ENCODE results near the gene IL4R.

IL4R gene

DNA sequence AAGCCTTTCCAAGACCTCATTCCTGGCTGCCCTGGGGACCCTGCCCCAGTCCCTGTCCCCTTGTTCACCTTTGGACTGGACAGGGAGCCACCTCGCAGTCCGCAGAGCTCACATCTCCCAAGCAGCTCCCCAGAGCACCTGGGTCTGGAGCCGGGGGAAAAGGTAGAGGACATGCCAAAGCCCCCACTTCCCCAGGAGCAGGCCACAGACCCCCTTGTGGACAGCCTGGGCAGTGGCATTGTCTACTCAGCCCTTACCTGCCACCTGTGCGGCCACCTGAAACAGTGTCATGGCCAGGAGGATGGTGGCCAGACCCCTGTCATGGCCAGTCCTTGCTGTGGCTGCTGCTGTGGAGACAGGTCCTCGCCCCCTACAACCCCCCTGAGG is 49.5 kb downstream of the IL4R start:
- no peak for DNase-seq

DNA sequence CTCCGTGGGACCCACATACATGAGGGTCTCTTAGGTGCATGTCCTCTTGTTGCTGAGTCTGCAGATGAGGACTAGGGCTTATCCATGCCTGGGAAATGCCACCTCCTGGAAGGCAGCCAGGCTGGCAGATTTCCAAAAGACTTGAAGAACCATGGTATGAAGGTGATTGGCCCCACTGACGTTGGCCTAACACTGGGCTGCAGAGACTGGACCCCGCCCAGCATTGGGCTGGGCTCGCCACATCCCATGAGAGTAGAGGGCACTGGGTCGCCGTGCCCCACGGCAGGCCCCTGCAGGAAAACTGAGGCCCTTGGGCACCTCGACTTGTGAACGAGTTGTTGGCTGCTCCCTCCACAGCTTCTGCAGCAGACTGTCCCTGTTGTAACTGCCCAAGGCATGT is 50.0 kb downstream of the IL4R start:
- no peak for DNase-seq

DNA sequence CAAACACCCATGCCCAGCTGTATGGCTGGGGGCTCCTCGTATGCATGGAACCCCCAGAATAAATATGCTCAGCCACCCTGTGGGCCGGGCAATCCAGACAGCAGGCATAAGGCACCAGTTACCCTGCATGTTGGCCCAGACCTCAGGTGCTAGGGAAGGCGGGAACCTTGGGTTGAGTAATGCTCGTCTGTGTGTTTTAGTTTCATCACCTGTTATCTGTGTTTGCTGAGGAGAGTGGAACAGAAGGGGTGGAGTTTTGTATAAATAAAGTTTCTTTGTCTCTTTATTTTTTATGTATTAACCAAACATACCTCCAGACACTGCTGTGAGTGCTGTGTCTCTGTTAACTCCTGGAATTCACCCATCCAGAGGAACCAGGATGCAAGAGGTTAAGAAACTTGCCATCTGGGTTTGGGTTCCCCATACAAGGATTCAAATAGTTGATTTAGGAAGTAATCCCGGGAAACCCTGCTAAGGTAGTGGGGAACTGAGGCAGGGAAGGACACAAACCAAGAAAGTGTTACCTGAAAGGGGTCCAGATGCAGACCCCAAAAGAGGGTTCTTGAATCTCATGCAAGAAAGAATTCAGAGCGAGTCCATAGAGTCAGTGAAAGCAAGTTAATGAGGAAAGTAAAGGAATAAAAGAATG is 50.8 kb downstream of the IL4R start:
- no peak for DNase-seq

DNA sequence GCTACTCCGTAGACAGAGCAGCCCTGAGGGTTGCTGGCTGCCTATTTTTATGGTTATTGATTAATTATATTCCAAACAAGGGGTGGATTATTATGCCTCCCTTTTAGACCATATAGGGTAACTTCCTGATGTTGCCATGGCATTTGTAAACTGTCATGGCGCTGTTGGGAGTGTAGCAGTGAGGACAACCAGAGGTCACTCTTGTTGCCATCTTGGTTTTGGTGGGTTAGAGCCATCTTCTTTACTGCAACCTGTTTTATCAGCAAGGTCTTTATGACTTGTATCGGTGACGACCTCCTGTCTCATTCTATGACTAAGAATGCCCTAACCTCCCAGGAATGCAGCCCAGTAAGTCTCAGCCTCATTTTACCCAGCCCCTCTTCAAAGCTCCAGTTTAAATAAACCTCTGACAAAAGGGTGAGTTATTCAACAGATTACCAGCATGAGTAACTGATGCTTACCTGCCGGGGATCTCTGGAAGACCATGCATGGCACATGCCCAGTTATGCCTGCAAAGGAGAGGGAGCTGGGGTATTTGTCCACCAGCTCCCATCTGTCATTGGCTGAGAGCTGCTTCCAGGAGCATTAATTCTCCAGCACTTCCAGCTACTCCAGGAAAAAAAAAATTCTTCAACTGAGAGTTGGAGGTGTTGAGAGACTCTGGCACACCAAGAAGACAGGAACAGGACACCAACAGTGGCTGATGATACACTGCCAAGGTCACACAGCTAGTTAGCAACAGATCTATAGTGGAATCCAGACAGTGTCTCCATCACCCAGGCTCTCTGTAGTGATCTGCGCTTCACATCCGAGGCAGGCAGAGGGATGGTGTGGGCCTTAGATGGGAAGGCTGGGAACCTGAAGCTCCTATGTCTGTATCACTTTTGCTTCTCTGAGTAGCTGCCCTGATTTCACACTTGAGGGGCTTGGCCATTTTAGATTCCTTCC is 51.6 kb downstream of the IL4R start:
- no peak for DNase-seq

DNA sequence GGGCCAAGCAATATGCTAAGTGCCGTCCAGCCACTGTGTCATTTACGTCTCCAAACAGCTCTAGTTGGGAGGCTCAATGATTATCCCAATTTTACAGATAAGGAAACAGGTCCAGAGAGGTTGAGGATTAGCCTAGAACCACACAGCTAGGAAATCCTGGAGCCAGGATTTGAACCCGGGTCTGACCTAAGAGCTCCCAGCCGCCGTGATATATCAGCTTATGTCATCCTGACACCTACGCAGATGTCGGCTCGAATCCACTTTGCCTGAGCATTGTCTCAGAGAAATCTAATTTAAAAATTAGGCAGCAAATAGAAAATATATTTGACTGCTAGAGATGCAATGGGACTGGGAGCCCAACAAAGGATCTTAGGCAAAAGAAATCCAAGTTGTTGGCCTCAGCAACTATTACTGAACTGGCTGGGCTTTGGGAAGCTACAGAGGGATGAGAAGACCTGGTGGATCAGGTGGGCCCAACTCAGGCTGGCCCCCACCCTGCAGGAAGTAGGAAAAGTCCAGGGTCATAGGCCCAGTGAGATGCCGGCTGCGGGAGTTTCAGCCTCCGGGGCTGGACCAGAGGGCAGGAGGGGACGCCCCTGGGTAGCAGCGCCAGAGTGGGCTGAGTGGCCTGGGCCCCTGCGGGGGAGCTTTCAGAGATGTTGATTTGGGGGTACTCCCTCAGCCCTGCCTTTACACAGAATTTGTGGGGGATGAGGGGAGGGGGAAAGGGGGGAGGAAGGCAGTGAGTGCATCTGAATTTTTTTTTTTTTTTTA is 53.1 kb downstream of the IL4R start:
- DNase-seq, result peak; percentile 50

DNA sequence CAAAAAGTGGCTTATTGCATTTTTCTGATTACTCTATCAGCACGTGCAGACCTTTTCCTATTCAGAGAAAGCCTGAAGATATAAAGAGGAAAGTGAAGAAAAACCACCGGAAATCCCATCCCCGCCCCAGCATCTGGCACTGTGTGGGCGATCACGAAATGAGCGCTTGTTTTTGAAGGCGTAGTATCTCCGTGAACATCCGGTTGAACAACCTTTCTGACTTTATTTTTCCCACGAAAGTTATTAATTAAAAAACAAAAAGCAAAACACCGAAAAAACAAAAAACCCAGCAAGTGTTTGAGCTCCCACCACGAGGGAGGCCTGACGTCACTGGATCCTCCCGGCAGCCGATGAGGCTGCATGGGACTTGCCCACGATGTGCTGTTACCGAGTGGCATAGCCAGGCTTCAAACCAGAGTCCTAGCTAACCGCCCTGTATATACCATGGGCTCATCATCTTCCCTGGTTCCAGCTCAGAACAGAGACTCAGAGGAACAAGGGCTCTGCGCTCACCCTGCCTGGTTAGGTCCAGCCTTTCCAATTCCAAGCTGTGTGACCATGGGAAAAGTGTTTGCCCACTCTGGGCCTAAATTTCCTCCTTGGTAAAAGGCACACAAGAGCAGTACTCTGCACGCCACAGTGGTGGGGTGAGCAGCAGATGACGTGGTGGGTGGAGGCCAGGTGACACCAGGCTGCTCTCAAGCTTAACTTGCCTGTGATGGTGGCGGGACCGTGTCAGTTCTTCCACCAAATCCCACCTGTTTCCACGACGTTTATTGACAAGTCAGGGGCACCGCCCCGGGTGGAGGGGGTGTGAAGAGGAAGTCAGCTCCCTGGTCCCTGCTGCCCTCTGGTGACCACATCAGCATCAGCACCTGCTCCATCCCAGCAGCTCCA is 53.9 kb downstream of the IL4R start:
- DNase-seq, result peak; percentile 90

DNA sequence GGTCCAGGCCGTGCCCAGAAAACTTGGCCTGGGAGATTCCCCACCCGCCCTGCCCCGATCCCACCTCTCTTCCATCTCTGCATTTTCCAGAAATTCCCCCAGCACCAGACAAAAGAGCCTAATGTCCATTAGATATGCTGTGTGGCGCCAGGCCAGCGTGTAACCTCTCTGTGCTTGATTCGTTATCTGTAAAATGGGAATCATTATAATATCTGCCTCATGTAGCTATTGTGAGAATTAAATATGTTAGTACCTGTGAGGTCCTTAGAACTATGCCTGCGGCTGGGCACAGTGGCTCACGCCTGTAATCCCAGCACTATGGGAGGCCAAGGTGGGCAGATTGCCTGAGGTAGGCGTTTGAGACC is 54.6 kb downstream of the IL4R start:
- no peak for DNase-seq

DNA sequence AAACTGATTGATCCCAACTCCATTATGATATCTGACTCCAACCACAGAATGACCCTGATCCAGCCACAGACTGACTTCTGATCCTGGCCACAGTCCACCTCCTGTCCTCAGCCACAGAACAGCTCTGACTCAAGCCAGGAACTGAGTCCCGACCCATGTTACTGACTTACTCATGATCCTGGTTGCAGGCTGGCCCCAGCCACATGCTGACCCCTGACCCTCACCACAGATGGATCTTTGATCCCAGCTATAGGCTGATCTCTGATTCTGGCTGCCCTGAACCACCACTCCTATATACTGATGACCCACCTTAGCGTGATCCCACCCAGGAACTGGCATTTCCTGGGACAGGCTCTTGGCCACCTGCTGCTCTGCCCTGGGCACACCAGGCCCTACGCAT is 56.0 kb downstream of the IL4R start:
- DNase-seq, result no peak

DNA sequence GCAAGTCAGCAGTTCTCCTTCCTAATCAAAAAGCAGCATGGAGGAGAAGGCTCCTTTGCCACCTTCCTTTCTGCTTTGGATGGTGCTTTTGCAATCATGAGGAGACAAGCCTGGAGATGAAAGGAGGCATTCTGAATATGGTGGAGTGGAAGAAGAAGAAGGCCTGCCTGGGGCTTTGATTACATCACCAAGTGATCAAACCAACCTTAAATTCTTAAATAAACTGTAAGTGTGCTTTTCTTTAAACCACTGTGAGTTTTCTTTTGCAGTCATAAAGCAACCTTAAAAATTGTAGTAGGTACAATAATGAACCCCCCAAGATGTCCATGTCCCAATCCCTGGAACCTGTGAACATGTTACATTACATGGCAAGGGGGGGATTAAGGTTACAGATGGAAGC is 56.5 kb downstream of the IL4R start:
- DNase-seq, result no peak

DNA sequence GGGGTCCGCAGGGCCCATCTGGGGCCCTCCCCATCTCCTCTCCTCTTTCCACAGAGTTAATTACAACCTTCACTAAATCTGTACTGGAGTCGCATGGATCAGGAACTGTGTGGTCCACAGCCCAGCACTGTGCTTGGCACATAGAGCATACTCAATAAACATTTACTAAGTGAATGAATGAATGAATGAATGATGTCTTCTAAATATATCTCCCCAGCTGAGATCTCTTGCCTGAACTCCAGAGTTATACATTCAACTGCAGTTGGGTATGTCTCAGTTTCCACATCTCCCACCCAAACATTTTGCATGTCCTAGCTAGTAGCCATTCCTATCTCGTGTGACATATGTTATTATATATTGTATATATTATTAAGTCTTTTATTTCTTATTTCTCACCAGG is 59.5 kb downstream of the IL4R start:
- DNase-seq, result no peak

DNA sequence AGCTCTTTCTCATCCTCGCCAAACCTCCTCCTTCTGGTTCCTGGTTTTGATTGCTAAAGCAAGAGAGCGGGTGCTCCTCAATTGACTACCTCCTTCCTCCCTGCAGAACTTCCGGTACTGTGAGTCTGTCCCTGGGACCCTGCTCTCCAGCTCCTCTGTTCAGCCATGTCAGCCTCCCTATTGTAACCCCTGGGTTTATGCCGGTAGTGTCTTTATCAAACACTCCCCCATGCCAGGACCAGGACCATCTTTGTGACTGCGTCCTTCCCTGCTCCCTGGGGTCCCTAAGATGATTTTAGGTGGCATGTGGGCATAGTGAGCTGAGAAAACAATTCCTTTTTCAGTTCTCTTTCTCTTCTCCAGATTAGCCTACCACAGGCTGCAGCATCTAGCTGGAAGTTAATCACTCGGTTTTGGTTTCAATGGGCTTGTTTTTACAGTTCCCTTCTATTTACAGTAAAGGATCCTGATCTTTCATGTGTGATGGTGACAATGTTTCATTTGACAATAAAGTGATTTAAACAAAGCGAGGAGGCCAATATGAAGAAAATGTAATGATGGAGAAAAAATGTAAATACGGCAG is 60.5 kb downstream of the IL4R start:
- DNase-seq, result no peak

DNA sequence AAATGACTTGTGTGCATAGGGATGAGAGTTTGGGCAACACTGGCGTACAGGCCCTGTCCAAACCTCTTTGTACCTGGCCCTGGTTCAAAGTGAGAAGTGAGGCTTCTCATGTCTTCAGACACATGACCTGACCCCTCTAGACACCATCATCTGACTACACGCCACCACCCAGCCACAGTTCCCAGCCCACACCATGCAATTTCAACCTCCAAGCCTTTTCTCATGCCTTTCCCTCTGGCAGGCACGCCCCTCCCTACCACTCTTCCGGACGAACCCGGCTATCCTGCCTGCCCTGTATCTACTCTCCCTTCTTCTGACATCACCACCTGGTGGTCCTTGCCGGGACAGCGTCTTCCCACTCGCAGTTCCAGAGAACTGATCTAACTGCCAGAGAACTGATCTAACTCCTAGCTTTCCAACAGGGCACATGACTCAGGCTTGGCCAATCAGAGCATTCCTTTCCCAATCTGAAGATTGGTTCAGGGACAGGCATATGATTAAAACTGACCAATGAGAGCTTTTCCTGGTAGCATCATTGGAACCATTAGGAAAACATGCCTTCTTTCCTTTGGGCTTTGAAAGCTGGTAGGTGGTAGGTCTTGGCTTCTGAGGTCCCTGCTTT is 61.1 kb downstream of the IL4R start:
- DNase-seq, result peak; percentile 52

DNA sequence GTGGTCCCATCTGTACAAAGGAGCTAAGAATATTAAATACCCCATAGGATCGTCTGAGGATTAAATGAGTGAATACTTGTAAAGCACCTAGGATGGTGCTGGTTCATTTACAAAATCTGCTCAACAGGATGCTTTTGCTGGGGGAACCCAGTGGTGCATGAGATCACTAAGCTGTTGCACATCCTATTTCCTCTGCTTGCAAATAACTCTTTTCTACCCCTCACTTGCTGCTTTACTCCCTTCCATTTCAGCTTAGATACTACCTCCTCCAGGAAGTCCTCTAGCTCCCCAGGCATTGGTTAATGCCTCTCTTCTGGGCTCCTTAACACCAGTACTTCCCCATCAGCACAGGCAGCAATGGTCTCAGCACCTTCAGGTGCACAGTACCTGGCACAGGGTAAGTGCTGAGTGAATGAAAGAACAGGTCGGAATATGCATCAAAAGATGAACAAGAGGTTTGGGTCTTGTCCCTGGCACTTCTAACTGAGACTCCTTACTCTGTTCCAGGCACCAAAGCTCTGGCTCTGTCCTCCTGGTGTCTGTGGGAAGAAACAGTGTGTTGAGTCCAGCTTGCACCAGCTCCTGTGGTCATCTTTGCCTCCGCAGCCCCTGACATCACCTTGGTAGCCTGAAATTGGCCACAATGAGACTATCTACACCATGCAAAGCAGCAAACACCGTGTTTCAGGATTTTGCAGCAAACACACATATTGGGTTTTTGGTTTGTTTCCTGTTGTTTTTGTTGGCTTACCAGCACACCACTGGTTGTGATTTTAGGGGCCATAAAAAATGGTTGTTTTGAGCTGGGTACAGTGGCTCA is 64.1 kb downstream of the IL4R start:
- DNase-seq, result no peak

DNA sequence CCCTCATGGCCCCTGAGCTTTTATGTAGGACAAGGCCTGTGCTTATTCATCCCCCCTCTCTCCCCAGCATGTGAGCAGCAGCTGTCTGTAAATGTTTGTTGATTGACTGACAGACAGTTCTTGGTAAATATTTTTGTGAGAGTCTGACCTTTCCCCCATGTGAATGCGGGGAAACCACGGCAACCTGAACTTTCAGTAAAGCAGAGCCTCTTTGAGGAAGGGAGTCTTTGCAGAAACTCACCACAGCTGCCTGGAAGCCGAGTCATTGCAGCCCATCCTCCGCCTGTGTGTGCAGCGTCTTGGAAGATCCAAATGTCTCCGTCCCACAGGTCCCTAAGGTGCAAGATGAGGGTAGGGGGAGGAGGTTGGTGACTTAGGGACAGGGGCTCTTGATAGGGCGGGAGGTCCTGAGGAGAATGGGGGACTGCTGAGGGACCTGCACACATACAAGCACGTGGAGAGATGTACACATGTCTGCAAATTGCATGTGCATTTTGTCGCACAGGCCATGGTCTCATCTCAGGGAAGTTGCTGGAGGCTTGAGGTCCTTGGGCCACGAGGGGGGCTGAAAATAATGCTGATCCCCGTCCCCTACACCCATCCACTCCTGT is 65.2 kb downstream of the IL4R start:
- DNase-seq, result peak; percentile 10

DNA sequence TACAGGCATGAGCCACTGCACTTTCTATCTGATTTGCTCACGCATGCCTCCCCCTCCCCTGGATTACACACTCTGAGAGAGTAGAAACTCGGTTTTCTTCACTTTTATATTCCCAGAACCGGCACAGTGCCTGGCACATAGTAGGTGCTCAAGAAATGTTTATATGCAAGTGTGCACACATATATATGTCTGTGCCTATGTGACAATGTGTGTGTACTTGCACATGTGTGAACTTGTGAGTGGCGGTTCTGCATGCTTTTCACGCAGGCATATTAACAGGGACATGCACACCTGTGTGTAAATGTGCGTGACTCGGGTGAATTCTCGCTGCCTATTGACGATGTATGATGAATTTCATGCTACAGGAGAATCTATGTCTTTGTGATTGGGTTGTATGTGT is 66.1 kb downstream of the IL4R start:
- DNase-seq, result no peak

DNA sequence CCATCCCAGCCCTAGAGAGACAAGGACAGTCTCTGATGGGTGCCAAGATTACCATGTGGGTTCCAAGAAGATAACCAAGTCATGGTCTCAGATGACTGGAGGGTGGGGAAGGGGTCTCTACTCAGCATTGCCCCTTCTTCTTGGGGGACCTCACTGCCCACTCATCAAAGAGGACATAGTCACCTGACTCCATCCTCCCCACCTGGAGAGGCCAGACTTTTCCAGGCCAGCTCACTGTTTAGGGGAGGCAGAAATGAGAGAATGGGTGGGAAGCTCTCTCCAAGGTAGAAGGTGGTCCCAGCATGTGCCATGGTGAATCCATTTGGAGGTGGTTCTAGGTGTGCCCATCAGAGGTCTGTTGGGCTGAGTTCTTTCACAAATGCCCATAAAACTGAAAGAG is 67.5 kb downstream of the IL4R start:
- no peak for DNase-seq

DNA sequence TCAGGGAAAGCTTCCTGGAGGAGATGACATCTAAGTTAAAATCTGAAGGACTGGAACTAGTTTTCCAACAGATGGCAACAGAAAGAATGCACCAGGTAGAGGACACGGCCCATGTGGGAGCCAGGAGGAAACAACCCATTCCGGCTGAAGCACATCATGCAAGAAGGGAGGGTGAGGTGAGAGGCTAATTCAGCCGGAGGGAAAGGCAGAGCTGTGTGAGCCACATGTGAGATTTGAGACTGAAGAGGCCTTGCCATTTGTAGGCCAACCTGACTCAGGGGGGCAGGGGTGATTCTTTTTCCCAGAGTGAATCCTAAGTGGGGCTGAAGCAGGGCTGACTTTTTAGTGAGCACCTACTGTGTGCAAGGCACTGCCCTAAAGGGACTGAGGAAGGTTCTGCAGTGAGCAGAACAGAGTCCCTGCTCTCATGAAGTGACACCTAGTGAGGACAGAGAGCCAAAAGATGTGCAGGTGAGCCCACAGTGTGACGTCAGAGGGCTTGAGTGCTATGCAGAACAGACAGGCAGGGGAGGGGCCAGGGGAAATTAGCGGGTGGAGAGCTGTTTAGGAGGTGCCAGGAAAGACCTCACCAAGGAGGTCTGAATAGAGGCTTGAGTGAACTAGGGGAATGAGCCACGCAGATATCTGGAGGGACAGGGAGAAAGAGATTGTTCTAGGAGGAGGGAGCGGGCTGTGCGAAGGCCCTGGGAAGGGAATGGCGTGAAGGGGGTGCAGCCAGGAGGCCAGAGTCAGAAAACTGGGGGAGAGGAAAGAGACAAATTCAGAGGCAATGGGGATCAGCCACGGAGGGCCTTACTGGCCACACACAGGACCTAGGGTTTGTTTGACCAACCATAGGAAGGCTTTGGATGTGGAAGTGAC is 68.4 kb downstream of the IL4R start:
- DNase-seq, result no peak

DNA sequence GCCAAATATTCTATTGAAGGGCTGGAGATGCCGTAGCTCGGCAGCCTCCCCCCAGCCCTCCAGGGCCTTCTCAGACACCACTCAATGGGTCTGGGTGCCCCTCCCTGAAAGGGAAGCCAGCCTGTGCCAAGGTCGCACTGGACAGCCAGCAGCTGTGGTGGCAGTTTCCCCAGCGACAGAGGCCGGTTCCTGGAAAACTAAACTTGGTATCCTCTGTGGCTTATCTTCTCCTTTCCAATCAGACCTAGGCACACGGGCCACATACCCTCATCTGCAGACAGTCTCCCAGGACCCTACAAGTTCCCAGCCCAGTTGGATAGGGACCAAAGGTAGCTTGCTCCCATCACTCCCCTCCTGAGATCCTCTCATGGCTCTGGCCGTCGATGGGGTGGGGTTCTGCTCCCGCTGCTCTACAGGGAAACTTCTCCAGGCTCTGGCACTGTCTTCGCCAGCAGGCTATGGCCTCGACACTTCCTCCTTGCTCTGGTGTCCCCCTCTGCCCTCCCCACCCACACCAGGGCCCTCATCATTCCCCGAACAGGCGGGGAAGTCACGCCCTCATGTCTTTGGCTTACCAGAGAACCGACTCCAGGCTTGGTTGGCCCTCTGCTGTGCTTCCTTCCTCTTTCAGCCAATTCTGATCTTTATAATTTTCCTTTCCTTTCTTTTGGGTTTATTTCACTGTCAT is 69.9 kb downstream of the IL4R start:
- no peak for DNase-seq

DNA sequence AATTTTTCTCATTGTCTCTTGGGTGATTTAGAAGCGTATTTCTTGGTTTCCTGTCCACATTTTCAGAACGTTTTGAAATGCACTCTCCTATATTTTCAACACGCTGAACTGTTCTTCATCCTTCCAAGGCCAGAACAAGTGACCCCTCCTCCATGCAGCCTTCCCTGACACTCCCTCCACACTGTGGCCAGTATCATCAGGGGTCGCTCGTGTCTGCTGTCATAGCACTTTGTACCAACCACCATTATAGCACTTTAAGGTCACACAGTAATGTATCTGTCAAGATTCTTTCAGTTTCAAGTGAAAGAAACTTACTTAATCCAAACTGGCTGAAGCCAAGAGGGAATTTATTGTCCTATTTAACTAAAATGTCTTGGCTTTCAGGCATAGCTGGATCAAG is 70.7 kb downstream of the IL4R start:
- DNase-seq, result no peak

Data from activated naive CD4-positive, alpha-beta T cell treated with Interleukin-2 at 50 U/mL for 16 hours (primary cell).